Mammary epithelial cell (primary cell): ENCODE data around the gene CCDC157.

ENCODE experiments used
- EZH2 ChIP-seq: IDR thresholded peaks from 2 replicates; pipeline ENCODE4 v1.6.1; 2012; ENCODE audit warnings: low read length, inconsistent platforms, borderline replicate concordance
- TF ChIP-seq, protein P1 (sequence below), 2 donors: IDR thresholded peaks in 1 of 2; conservative IDR thresholded peaks in 1 of 2; 2 replicates each; pipeline ENCODE4 v1.5.1; 2011 to 2012; ENCODE audit warnings: inconsistent platforms in 2 of 2, low read length in 2 of 2, mild to moderate bottlenecking in 2 of 2, control low read depth in 1 of 2, low read depth in 1 of 2; ENCODE audit not compliant: insufficient read depth in 1 of 2; ENCODE audit errors: extremely low read depth in 1 of 2

DNA sequence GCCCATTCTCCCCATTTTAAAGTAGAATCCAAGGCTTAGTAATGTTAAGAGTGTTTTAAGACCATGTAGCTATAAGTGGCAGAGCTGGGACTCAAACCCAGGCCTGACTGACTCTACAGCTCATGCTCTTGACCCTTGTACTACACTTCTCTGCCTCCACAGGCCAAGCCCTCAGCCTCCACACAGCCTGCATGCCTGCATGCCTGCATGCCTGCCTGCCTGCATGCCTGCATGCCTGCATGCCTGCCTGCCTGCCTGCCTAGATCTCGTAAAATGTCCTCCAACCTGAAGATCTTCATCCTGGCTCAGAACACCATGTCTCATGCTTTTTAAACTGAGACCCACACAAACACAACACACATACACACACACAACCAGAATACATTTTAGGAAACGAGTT is 48.7 kb upstream of the CCDC157 start:
- TF ChIP-seq, protein P1, sequence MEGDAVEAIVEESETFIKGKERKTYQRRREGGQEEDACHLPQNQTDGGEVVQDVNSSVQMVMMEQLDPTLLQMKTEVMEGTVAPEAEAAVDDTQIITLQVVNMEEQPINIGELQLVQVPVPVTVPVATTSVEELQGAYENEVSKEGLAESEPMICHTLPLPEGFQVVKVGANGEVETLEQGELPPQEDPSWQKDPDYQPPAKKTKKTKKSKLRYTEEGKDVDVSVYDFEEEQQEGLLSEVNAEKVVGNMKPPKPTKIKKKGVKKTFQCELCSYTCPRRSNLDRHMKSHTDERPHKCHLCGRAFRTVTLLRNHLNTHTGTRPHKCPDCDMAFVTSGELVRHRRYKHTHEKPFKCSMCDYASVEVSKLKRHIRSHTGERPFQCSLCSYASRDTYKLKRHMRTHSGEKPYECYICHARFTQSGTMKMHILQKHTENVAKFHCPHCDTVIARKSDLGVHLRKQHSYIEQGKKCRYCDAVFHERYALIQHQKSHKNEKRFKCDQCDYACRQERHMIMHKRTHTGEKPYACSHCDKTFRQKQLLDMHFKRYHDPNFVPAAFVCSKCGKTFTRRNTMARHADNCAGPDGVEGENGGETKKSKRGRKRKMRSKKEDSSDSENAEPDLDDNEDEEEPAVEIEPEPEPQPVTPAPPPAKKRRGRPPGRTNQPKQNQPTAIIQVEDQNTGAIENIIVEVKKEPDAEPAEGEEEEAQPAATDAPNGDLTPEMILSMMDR (conservative IDR thresholded peaks at IDR 0.05 in 1 of 2, IDR thresholded peaks at IDR 0.05 in 1 of 2; ENCODE audit: extremely low read depth in 1 of 2, insufficient read depth in 1 of 2, low read depth in 1 of 2, low read length in 2 of 2) = no peak
- no peak for TF ChIP-seq EZH2
